GM12874 (cell line): ENCODE results near the gene EIPR1.

Source experiments
- TF ChIP-seq, protein P1 (sequence below): IDR thresholded peaks from 2 replicates; pipeline ENCODE4 v1.5.1; 2011; ENCODE audit warnings: low read depth, mild to moderate bottlenecking, control low read depth, low read length, moderate library complexity; ENCODE audit not compliant: insufficient read depth

EIPR1 gene

GRCh38 chr2:3251946-3252345 lies 125.7 kb downstream of the EIPR1 start:
- TF ChIP-seq, protein P1, sequence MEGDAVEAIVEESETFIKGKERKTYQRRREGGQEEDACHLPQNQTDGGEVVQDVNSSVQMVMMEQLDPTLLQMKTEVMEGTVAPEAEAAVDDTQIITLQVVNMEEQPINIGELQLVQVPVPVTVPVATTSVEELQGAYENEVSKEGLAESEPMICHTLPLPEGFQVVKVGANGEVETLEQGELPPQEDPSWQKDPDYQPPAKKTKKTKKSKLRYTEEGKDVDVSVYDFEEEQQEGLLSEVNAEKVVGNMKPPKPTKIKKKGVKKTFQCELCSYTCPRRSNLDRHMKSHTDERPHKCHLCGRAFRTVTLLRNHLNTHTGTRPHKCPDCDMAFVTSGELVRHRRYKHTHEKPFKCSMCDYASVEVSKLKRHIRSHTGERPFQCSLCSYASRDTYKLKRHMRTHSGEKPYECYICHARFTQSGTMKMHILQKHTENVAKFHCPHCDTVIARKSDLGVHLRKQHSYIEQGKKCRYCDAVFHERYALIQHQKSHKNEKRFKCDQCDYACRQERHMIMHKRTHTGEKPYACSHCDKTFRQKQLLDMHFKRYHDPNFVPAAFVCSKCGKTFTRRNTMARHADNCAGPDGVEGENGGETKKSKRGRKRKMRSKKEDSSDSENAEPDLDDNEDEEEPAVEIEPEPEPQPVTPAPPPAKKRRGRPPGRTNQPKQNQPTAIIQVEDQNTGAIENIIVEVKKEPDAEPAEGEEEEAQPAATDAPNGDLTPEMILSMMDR: no peak

DNA sequence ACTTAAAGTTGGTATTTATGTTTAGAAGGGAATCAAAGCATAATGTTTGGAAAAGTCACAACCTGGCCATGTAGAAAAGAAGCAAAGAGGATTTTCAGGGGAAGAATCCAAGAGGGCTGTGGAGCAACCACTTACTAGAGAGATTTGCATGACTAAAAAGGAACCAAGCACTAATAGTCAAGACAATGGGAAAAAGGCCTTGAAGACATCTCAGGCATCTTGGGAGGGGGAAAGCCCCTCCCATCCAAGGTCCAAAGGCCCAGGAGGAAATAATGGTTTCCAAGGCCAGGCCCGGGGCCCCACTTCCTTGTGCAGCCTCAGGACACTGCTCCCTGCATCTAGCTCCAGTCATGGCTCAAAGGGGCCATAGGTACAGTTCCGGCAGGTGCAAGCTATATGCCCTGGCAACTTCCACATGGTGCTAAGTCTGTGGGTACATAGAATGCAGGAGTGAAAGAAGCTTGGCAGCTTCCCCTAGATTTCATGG lies 128.1 kb downstream of the EIPR1 start:
- TF ChIP-seq, protein P1: no peak

GRCh38 chr2:3248754-3249475 lies 128.7 kb downstream of the EIPR1 start:
- TF ChIP-seq, protein P1: no peak

DNA sequence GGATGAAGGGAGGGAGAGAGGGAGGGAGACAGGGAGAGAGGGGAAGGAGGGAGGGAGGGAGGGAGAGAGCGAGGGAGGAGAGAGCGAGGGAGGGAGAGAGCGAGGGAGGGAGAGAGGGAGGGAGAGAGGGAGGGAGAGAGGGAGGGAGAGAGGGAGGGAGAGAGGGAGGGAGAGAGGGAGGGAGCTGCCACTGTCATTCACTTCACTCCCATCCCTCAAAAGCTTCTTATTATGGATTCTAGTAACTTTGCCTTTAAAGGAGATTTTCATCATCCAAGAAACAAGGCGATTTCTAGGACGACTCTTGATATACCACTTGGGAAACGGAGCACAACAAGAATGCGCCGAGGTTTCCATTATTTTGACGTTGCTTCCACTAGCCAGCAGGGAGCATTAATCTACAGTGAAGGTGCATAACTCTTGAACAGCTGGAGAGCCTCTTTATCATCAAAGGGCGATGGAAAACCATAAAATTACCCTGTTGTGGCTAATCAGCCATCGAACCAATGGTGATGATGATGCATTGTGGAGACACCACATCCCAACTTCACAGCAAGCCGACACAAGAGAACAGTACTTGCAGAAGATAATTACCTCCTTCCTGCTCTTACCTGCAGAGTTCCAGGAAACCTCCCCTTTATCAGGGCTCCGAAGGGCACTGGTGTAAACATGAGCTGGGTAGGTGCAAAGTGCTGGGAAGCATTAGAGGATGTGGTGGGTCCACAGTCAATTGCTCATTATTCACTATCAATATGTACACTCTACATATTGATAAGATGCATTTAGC lies 130.5 kb downstream of the EIPR1 start:
- TF ChIP-seq, protein P1: no peak

- TF ChIP-seq, protein P1: no peak
These were observed 131.2 kb downstream of the EIPR1 start for GRCh38 chr2:3246406-3246805.

DNA sequence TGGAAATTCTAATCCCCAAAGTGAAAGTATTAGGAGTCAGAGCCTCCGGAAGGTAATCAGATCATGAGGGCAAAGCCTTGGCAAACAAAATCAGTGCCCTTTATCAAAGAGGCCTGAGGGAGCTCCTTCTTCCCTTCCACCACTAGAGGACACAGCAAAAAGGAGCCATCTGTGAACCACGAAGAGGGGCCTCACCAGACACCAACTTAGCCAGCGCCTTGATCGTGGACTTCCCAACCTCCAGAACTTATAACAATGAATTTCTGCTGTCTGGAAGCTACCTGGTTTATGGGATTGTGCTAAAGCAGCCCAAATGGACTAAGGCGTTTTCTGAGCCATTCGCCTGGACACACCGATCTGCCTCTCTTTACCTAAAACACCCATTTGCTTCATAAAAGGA lies 133.1 kb downstream of the EIPR1 start:
- TF ChIP-seq, protein P1: no peak

- TF ChIP-seq, protein P1: no peak
These were observed 133.8 kb downstream of the EIPR1 start for GRCh38 chr2:3243804-3244203.
